Keratinocyte (primary cell): ENCODE data around the gene OR5AR1. TPM values are rescaled to one million over a fixed set of nuclear protein-coding genes. Genes with fewer than 3 reads are reported as not detected.

Experiments
- DNase-seq: peaks from one replicate; pipeline ENCODE4 v3.0.0-alpha.2; 2011; ENCODE audit warnings: low read depth, missing footprints, low spot score
- FAIRE-seq: peaks from 2 replicates; lab custom pipeline; 2011; peaks lifted over from hg19 to GRCh38; lab: Jason Lieb, UNC
- H2AFZ ChIP-seq: 2 replicates; pipeline ENCODE4 v1.6.0; 2012; ENCODE audit warnings: low read length, control low read depth, inconsistent platforms; ENCODE audit not compliant: control insufficient read depth
- H3K27ac ChIP-seq: 2 replicates; pipeline ENCODE4 v1.5.1; 2011; ENCODE audit warnings: low read length; ENCODE audit not compliant: control insufficient read depth, insufficient read depth
- H3K27me3 ChIP-seq: 3 replicates; pipeline ENCODE4 v1.6.0; 2011; ENCODE audit warnings: low read length; ENCODE audit not compliant: control insufficient read depth, insufficient read depth; ENCODE audit errors: extremely low read depth
- H3K36me3 ChIP-seq, 2 experiments: 2 replicates in 1 of 2; 3 replicates in 1 of 2; pipeline ENCODE4 v1.5.1; 2011; ENCODE audit warnings: low read length in 2 of 2, mild to moderate bottlenecking in 1 of 2; ENCODE audit not compliant: control insufficient read depth in 2 of 2, insufficient read depth in 2 of 2; ENCODE audit errors: extremely low read depth in 1 of 2
- H3K4me1 ChIP-seq: 3 replicates; pipeline ENCODE4 v1.5.1; 2011; ENCODE audit warnings: low read length; ENCODE audit not compliant: control insufficient read depth, insufficient read depth; ENCODE audit errors: extremely low read depth
- H3K4me2 ChIP-seq: 3 replicates; pipeline ENCODE4 v1.6.0; 2011; ENCODE audit warnings: low read depth, low read length; ENCODE audit not compliant: control insufficient read depth, insufficient read depth; ENCODE audit errors: extremely low read depth
- H3K4me3 ChIP-seq, 3 experiments: fragments of 200-600 bp in 1 of 3; sonication (generic) in 1 of 3; 2 replicates in 2 of 3; 3 replicates in 1 of 3; pipeline ENCODE4 v1.5.1; 2011 to 2016; ENCODE audit warnings: low read length in 3 of 3, mild to moderate bottlenecking in 3 of 3, control low read depth in 2 of 3, inconsistent platforms in 1 of 3, low read depth in 1 of 3, mixed read lengths in 1 of 3, mixed run types in 1 of 3, moderate library complexity in 1 of 3; ENCODE audit not compliant: control insufficient read depth in 2 of 3, insufficient read depth in 2 of 3; ENCODE audit errors: extremely low read depth in 1 of 3
- H3K79me2 ChIP-seq: 2 replicates; pipeline ENCODE4 v1.6.0; 2012; ENCODE audit warnings: low read length; ENCODE audit not compliant: control insufficient read depth, insufficient read depth
- H3K9ac ChIP-seq: 3 replicates; pipeline ENCODE4 v1.6.0; 2011; ENCODE audit warnings: low read length; ENCODE audit not compliant: control insufficient read depth, insufficient read depth; ENCODE audit errors: extremely low read depth
- H3K9me1 ChIP-seq: 3 replicates; pipeline ENCODE4 v1.6.0; 2011; ENCODE audit warnings: low read length; ENCODE audit not compliant: control insufficient read depth, insufficient read depth; ENCODE audit errors: extremely low read depth
- H3K9me3 ChIP-seq: 2 replicates; pipeline ENCODE4 v1.5.1; 2012; ENCODE audit warnings: low read depth, low read length; ENCODE audit not compliant: control insufficient read depth
- H4K20me1 ChIP-seq: 3 replicates; pipeline ENCODE4 v1.6.0; 2011; ENCODE audit warnings: low read length; ENCODE audit not compliant: control insufficient read depth, insufficient read depth; ENCODE audit errors: extremely low read depth
- CTCF ChIP-seq, 3 experiments: IDR thresholded peaks in 1 of 3; conservative IDR thresholded peaks in 1 of 3; optimal IDR thresholded peaks in 1 of 3; 2 replicates in 2 of 3; 3 replicates in 1 of 3; pipeline versions ENCODE3 to v1.5.1; 2011; ENCODE audit warnings: low read length in 3 of 3, mild to moderate bottlenecking in 3 of 3, moderate library complexity in 2 of 3, control low read depth in 1 of 3, inconsistent platforms in 1 of 3; ENCODE audit not compliant: insufficient read depth in 2 of 3; ENCODE audit errors: extremely low read depth in 1 of 3
- EZH2 ChIP-seq: IDR thresholded peaks from one replicate; pipeline ENCODE4 v1.6.1; 2012; ENCODE audit warnings: inconsistent platforms, mild to moderate bottlenecking, low read length, moderate library complexity
- dilution Hi-C: fragments of 300-500 bp; cut with MboI; formaldehyde crosslinking; loops from one replicate; pipeline ENCODE4 v1.7.0; 2020; ENCODE audit warnings: low sequenced_read_pairs; ENCODE audit not compliant: extremely low pct_ligation_motif_present
- polyA plus RNA-seq, 5 experiments: library from polyadenylated mRNA; depleted of rRNA in 3 of 5; stranded (reverse) in 3 of 5; stranded (forward) in 1 of 5; unstranded in 1 of 5; fragments of >200 nt; gene quantifications; 1 replicate in 1 of 5; 2 replicates in 3 of 5; 3 replicates in 1 of 5; pipeline versions ENCODE4 v1.2.1 to v1.2.3, GENCODE V29; 2011 to 2012; ENCODE audit warnings: missing spikeins in 2 of 5, low read depth in 1 of 5, low replicate concordance in 1 of 5

The OR5AR1 gene
- polyA plus RNA-seq, 1 donor (not counting 4 experiments of a cell fraction or from before 2014, with no cell fraction given): not detected

GRCh38 chr11:56700242-56700913 is 36.9 kb downstream of the OR5AR1 start:
- DNase-seq (no peak), FAIRE-seq (peak; percentile 99)
- H3K4me3 ChIP-seq: no peak overlapping the region
- H3K9me1 ChIP-seq: no peaks in the 10 kb centered on the region
- no peak overlapping the region for H3K4me2 ChIP-seq
- no peaks in the 10 kb centered on the region for H4K20me1 ChIP-seq
- dilution Hi-C loops: no loop called here
- H3K79me2 ChIP-seq: no peaks in the 10 kb centered on the region
- H3K27me3 ChIP-seq: no peaks in the 10 kb centered on the region
- H3K27ac ChIP-seq: peak overlapping the region; percentile 10
- no peak for TF ChIP-seq CTCF (optimal IDR thresholded peaks at IDR 0.05 in 1 of 3, IDR thresholded peaks at IDR 0.05 in 1 of 3, conservative IDR thresholded peaks at IDR 0.05 in 1 of 3; ENCODE audit: extremely low read depth in 1 of 3, insufficient read depth in 2 of 3, low read length in 3 of 3)
- TF ChIP-seq EZH2: no peak
- no peaks in the 10 kb centered on the region for H3K36me3 ChIP-seq
- no peaks in the 10 kb centered on the region for H3K9me3 ChIP-seq
- H3K4me1 ChIP-seq: peaks cover 6% of the 10 kb centered on the region
- peak overlapping the region; percentile 27 for H2AFZ ChIP-seq
- no peak overlapping the region for H3K9ac ChIP-seq

DNA sequence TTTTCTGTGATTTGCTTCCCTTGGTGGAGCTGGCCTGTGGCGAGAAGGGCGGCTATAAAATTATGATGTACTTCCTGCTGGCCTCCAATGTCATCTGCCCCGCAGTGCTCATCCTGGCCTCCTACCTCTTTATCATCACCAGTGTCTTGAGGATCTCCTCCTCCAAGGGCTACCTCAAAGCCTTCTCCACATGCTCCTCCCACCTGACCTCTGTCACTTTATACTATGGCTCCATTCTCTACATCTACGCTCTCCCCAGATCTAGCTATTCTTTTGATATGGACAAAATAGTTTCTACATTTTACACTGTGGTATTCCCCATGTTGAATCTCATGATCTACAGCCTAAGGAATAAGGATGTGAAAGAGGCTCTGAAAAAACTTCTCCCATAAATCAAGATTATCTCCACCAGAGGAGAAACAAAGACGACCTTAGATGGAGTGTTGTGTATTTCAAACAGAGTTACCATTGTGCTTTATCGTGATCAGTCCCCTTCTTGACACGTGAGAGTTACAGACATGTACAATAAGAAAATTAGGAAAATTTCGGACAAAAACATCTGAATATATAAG is 37.5 kb downstream of the OR5AR1 start:
- Histone ChIP-seq H3K9me3 (no peaks in the 10 kb centered on the region), H3K9ac (no peak overlapping the region), H3K36me3 (no peaks in the 10 kb centered on the region), H4K20me1 (no peaks in the 10 kb centered on the region), H3K79me2 (no peaks in the 10 kb centered on the region), H3K27me3 (no peaks in the 10 kb centered on the region), H3K4me3 (no peak overlapping the region), H3K4me1 (peaks cover 7% of the 10 kb centered on the region), H3K4me2 (no peak overlapping the region), H2AFZ (peak overlapping the region; percentile 27), H3K27ac (peak overlapping the region; percentile 10), H3K9me1 (no peaks in the 10 kb centered on the region)
- dilution Hi-C loops: no loop called here
- no peak for DNase-seq
- FAIRE-seq: no peak
- no peak for TF ChIP-seq CTCF (optimal IDR thresholded peaks at IDR 0.05 in 1 of 3, IDR thresholded peaks at IDR 0.05 in 1 of 3, conservative IDR thresholded peaks at IDR 0.05 in 1 of 3; ENCODE audit: extremely low read depth in 1 of 3, insufficient read depth in 2 of 3, low read length in 3 of 3)
- TF ChIP-seq EZH2: no peak
